Spleen (tissue), 7 donors: Measurements from ENCODE around the gene TCEA3.

Experiments used
- POLR2A ChIP-seq, 3 donors: fragments of 450-650 bp; IDR thresholded peaks; one replicate each; pipeline ENCODE4 v1.5.1; 2017; ENCODE audit warnings: antibody characterized with exemption in 3 of 3, mild to moderate bottlenecking in 1 of 3
- TF ChIP-seq, protein P1 (sequence below), 11 experiments: fragments of 200-600 bp in 7 of 11; fragments of 450-650 bp in 4 of 11; sonication (generic) in 4 of 11; IDR thresholded peaks in 8 of 11; conservative IDR thresholded peaks in 3 of 11; 1 replicate in 7 of 11; 2 replicates in 4 of 11; pipeline versions ENCODE4 v1.4.0 to v1.8.0; 2016 to 2021; ENCODE audit warnings: antibody characterized with exemption in 11 of 11, inconsistent platforms in 4 of 11, mild to moderate bottlenecking in 1 of 11
- donor health status: DM: no; HTN: no; CAD: no; lungs with moderate emphysema.
- donor health status: DM: no; HTN: no; CAD: no.
- donor health status: DM: no; HTN: no; CAD: no.

- TF ChIP-seq, protein P1, sequence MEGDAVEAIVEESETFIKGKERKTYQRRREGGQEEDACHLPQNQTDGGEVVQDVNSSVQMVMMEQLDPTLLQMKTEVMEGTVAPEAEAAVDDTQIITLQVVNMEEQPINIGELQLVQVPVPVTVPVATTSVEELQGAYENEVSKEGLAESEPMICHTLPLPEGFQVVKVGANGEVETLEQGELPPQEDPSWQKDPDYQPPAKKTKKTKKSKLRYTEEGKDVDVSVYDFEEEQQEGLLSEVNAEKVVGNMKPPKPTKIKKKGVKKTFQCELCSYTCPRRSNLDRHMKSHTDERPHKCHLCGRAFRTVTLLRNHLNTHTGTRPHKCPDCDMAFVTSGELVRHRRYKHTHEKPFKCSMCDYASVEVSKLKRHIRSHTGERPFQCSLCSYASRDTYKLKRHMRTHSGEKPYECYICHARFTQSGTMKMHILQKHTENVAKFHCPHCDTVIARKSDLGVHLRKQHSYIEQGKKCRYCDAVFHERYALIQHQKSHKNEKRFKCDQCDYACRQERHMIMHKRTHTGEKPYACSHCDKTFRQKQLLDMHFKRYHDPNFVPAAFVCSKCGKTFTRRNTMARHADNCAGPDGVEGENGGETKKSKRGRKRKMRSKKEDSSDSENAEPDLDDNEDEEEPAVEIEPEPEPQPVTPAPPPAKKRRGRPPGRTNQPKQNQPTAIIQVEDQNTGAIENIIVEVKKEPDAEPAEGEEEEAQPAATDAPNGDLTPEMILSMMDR (IDR thresholded peaks at IDR 0.05 in 8 of 11, conservative IDR thresholded peaks at IDR 0.05 in 3 of 11), result no peak
- TF ChIP-seq POLR2A (IDR thresholded peaks at IDR 0.05), result no peak
These were observed 38.2 kb upstream of the TCEA3 start for GRCh38 chr1:23462766-23463165.
